DMS153 (cell line): ENCODE data around the gene ABRACL.
"Not testable (repeated sequence)": the region's sequence is repeated elsewhere in the genome, so short reads cannot be mapped to it uniquely, and the experiment has no call there.

Experiments
- DNase-seq: peaks from one replicate; lab custom pipeline; 2025; lab: John Stamatoyannopoulos, UW

ABRACL gene

GRCh38 chr6:139011980-139012379 is 16.6 kb upstream of the ABRACL start:
- DNase-seq: no peak

GRCh38 chr6:139013185-139013800 is 15.3 kb upstream of the ABRACL start:
- no peak for DNase-seq

- DNase-seq: peak; percentile 22
Observed at GRCh38 chr6:139014945-139015344, 13.6 kb upstream of the ABRACL start.

GRCh38 chr6:139016337-139017213 is 12.0 kb upstream of the ABRACL start:
- DNase-seq: peak; percentile 9

GRCh38 chr6:139017227-139017626 is 11.3 kb upstream of the ABRACL start:
- DNase-seq: no peak

GRCh38 chr6:139019722-139020121 is 8.8 kb upstream of the ABRACL start:
- no peak for DNase-seq

- no peak for DNase-seq
Observed at GRCh38 chr6:139020689-139021088, 7.9 kb upstream of the ABRACL start.

- not testable (repeated sequence) for DNase-seq
Observed at GRCh38 chr6:139025416-139025815, 3.1 kb upstream of the ABRACL start.

GRCh38 chr6:139027620-139028182 is 844 bp upstream of the ABRACL start:
- peak; percentile 85 for DNase-seq

GRCh38 chr6:139028215-139028657 is 309 bp upstream of the ABRACL start:
- DNase-seq: no peak

- no peak for DNase-seq
Observed at GRCh38 chr6:139029470-139030227, 1.1 kb downstream of the ABRACL start.

- DNase-seq: no peak
Observed at GRCh38 chr6:139030228-139030963, 1.9 kb downstream of the ABRACL start.

GRCh38 chr6:139037490-139037889 is 8.9 kb downstream of the ABRACL start:
- no peak for DNase-seq

GRCh38 chr6:139044250-139044649 is 15.7 kb downstream of the ABRACL start:
- DNase-seq: no peak

GRCh38 chr6:139047677-139048076 is 19.1 kb downstream of the ABRACL start:
- no peak for DNase-seq

- DNase-seq: not testable (repeated sequence)
Observed at GRCh38 chr6:139048912-139049311, 20.4 kb downstream of the ABRACL start.

GRCh38 chr6:139050131-139050769 is 21.7 kb downstream of the ABRACL start:
- not testable (repeated sequence) for DNase-seq

GRCh38 chr6:139050770-139051313 is 22.3 kb downstream of the ABRACL start:
- no peak for DNase-seq

- no peak for DNase-seq
Observed at GRCh38 chr6:139051396-139052060, 23.0 kb downstream of the ABRACL start.

- no peak for DNase-seq
Observed at GRCh38 chr6:139053382-139053781, 24.8 kb downstream of the ABRACL start.
